Stimulated activated CD4-positive, alpha-beta T cell treated with anti-CD3 and anti-CD28 coated beads, TNF-alpha, amount 100 ng/mL, for 48 hours (primary cell): ENCODE data around the gene AMPD2.

Experiments used
- DNase-seq, 3 donors: peaks; one replicate each; pipeline ENCODE4 v3.0.0-alpha.2; 2020; ENCODE audit warnings: low read depth in 3 of 3

The AMPD2 gene

GRCh38 chr1:109630081-109630897 lies 10.7 kb downstream of the AMPD2 start:
- peak in 1 of 3 donors; percentile 45 for DNase-seq

- DNase-seq, result no peak
Observed at GRCh38 chr1:109630898-109631512, 11.4 kb downstream of the AMPD2 start.

DNA sequence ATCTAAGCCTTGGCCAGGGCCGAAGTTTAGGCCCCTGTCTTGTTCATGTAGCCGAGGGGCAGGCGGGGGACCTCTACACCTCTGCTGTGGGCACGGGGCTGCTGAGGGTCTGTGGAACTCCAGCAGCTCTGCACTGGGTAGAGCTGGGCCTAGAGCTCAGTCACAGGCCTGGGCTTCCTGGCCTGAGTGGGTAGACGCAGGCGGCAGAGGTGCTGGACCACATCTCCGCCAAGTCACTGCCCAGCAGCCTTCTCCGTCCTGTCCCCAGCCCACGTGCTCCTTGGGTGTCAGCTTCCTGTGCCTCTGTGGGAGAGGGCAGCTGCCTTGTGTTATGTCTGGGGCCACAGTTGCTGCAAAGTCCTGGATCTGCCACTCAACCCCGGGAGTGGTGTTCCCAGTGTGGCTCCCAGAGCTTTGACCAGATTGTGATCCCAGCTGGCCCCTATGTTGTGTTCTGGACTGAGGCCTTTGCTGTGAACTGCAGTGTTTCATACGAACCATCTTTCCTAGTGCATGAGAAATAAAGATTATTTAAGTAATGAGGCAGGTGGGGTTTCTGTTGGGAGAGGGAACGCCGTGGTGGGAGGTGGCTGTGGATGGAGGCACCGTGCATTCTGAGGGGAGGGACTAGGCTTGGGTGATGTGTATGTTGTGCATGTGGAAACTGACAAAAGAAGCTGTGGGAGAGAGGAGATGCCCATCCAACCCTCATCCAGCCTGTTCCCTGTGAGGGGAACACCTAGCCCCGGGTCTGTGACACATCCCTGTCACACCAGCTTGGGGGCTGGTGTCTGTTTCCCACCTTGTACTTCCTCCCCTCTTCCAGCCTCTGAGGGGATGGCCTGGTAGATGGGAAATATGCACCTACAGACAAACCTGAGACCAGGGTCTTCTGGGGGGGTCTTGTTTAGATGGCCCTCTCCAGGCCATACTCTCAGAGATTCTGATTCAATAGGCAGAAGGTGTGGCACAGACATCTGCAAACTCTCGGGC lies 12.2 kb downstream of the AMPD2 start:
- no peak for DNase-seq

- no peak for DNase-seq
Observed at GRCh38 chr1:109632671-109633346, 13.2 kb downstream of the AMPD2 start.

DNA sequence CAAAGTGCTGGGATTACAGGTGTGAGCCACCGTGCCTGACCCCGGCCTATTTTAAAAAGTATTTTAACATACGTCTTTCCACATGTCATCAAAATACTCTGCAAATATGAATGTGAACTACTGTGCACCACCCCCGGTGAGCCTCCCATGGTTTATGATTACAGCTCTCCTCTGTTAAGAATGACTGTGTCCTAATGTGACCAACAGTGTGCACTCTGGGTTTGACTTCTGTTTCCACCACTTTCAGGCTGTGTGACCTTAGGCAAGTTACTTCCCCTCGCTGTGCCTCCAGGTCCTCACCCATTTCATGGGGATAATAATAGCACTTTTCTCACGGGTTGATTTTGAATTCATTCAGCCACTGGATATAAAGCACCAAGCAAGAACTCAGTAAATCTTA lies 14.7 kb downstream of the AMPD2 start:
- no peak for DNase-seq

GRCh38 chr1:109634771-109635750 lies 15.4 kb downstream of the AMPD2 start:
- DNase-seq, result no peak

DNA sequence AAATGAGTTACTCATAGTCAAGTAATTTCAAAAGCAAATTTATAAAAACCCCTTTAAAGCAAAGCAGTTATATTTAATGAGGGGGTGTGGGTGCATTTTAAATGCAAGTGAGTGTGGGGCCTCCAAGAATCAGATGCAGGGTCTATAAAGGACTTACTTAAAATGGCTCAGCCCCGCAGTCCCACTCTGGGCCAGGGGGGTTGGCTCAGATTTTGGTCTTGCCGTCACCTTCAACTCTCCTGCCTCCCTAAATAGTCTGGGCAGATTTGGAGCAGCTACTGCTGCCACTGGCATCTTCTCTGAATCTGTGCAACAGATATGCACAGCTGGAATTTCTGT lies 16.2 kb downstream of the AMPD2 start:
- DNase-seq, result no peak

GRCh38 chr1:109636201-109636952 lies 16.7 kb downstream of the AMPD2 start:
- no peak for DNase-seq

DNA sequence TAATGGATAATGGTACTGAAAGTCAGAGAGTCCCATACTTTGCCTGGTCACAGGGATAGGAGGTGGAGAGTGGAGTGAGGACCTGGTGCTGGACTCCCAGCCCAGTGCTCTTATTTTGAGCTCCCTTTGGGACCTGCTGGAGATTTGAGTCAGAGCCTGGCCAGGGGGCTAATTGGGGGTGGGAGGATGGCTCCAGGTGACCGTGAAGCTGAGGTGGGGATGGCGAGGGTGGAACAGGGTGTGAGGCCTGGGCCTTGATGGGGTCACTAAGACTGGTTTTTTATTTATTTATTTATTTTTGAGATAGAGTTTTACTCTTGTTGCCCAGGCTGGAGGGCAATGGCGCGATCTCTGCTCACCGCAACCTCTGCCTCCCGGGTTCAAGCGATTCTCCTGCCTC lies 17.8 kb downstream of the AMPD2 start:
- no peak for DNase-seq

DNA sequence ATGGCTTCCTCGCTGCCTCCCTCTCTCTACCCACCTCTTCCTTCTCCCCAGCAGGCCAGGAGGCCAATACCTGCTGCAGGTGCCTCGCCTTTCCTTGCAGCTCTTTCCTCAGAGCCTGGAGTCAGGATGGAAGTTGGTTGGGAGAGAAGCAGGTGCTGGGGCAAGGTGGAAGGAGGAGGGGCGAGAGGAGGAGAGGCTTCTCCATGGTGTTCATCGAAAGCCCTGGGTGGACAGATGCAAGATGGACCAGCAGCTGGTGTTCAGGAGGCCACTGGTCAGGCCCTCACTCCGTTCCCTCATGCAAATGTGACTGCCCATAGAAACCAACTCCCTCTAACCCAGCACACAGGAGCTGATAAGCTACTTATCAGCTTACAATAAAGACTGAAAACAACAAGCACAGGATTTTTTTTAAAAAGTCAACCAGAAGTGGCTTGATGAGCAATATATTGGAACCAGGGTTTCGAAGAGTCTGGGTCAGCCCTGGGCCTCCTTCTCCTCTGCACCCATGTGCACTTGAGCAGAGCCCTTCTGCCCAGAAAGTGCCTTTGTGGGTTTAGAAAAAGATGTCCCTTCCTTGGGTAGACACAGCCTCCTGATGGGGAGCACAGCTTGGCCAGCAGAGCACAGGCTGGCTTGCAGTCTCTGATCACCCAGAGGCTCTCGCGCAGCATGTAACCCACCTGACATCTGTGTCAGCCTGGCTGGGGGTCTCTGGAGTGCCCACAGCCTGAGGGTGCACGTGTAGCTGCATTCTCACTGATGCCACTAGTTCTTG lies 19.6 kb downstream of the AMPD2 start:
- no peak for DNase-seq

DNA sequence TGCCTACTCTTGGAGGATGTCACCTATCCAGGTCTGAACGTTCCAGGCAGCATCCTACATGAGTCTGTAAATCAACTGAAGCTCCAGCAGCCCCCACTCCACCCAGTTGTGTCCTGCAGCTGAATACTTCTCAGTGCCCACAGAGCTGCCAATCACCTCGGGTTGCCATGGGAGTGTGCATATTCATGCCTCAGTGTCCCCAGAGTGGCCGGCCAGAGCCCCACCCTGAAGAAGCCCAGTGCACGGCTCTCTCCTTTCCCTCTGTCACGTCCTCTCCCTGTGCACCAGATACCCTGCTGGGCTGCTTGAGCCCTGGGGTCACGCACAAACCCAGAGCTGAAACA lies 20.2 kb downstream of the AMPD2 start:
- no peak for DNase-seq

- DNase-seq, result peak; percentile 82 to 91 (median 89)
Observed at GRCh38 chr1:109640285-109640865, 20.7 kb downstream of the AMPD2 start.

- DNase-seq, result no peak
Observed at GRCh38 chr1:109641078-109641740, 21.6 kb downstream of the AMPD2 start.

GRCh38 chr1:109641861-109642260 lies 22.2 kb downstream of the AMPD2 start:
- DNase-seq, result no peak

DNA sequence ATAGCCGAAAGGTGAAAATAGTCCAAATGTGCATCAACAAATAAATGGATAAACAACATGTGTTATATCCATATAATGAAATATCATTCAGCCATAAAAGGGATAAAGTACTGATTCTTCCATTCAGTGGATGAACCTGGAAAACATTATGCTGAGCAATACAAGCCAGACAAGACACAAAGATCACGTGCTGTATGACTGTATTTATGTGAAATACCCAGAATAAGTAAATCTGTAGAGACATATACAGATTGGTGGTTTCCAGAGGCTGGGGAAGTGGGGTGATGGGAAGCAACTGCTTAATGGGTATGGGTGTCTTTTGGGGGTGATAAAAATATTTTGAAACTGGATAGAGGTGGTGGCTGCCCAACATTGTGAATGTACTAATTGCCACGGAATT lies 23.0 kb downstream of the AMPD2 start:
- no peak for DNase-seq

GRCh38 chr1:109643385-109644230 lies 24.0 kb downstream of the AMPD2 start:
- DNase-seq, result peak; percentile 74 to 91 (median 81)

GRCh38 chr1:109644670-109645069 lies 25.0 kb downstream of the AMPD2 start:
- no peak for DNase-seq
